ENCODE data around the gene CAMTA1.

- TF ChIP-seq EZH2phosphoT487 (conservative IDR thresholded peaks at IDR 0.05; ENCODE audit: low read length) = no peak
- no peak for TF ChIP-seq CTCF (IDR thresholded peaks at IDR 0.05; ENCODE audit: insufficient read depth, low read length, poor library complexity, severe bottlenecking)
Measured at GRCh38 chr1:7196036-7196911, 411.0 kb downstream of the CAMTA1 start.

All from SU-DHL-6 (cell line).